Cardiac muscle cell (in vitro differentiated cells and primary cell): ENCODE measurements around the gene CAMSAP1. TPM values are rescaled to one million over a fixed set of nuclear protein-coding genes. Genes with fewer than 3 reads are reported as not detected.

Experiments
- DNase-seq, 2 donors: peaks; one replicate each; pipeline versions ENCODE4 v3.0.0 to v3.0.0-alpha.2; 2010 to 2017; ENCODE audit warnings: low read depth in 1 of 2, low spot score in 1 of 2
- H3K27ac ChIP-seq: fragments of 200-600 bp; sonication (generic); 2 replicates; pipeline ENCODE4 v1.5.1; 2016
- H3K27me3 ChIP-seq: fragments of 200-600 bp; sonication (generic); 2 replicates; pipeline ENCODE4 v1.6.0; 2016; ENCODE audit warnings: control low read depth
- H3K36me3 ChIP-seq: fragments of 200-600 bp; sonication (generic); 2 replicates; pipeline ENCODE4 v1.5.1; 2016; ENCODE audit warnings: control low read depth
- H3K4me1 ChIP-seq: fragments of 200-600 bp; sonication (generic); 2 replicates; pipeline ENCODE4 v1.8.1; 2017; ENCODE audit warnings: low read depth, mild to moderate bottlenecking, mixed run types
- H3K4me3 ChIP-seq: fragments of 200-600 bp; sonication (generic); 2 replicates; pipeline ENCODE4 v1.5.1; 2016; ENCODE audit warnings: mild to moderate bottlenecking
- H3K9me3 ChIP-seq: fragments of 200-600 bp; sonication (generic); 2 replicates; pipeline ENCODE4 v1.5.1; 2017; ENCODE audit warnings: low read depth, mild to moderate bottlenecking, control low read depth
- polyA plus RNA-seq: library from polyadenylated mRNA; unstranded; fragments of >200 nt; fragmentation: Nextera tagmentation; extraction: Ambion mirVana; gene quantifications from 2 replicates; pipeline ENCODE4 v1.2.1, GENCODE V29; 2016
- total RNA-seq: library from RNA; depleted of rRNA; stranded (reverse); fragments of >200 nt; gene quantifications from 2 replicates; pipeline ENCODE4 v1.2.3, GENCODE V29; 2016
- TF ChIP-seq, protein P1 (sequence below): IDR thresholded peaks from 2 replicates; pipeline ENCODE4 v1.5.1; 2012; ENCODE audit warnings: low read depth, mild to moderate bottlenecking, low read length

The CAMSAP1 gene
- total and polyA plus RNA-seq, 2 experiments from 2014 or later: 7.8 to 64.1 TPM

DNA sequence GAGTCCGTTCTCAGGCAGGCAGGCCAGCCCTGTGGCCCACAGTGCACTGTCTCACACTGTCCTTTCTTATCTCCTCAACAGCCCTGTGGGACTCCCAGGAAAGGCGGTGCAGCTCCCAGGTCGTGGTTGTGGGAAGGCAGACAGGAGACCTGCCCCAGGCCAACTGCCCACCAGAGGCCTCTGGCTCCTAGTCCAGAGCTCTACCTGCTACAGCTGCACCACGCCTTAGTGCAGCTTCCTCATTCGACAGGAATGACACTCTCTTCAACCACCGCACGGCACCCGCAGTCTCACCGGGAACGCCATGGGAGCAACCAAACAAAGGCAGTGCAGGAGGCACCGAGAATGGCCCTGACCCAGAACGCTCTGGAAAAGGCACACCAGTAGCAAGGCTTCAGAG is 25.3 kb downstream of the CAMSAP1 start:
- no peaks in the 10 kb centered on the region for H3K27me3 ChIP-seq
- H3K9me3 ChIP-seq: no peaks in the 10 kb centered on the region
- TF ChIP-seq, protein P1, sequence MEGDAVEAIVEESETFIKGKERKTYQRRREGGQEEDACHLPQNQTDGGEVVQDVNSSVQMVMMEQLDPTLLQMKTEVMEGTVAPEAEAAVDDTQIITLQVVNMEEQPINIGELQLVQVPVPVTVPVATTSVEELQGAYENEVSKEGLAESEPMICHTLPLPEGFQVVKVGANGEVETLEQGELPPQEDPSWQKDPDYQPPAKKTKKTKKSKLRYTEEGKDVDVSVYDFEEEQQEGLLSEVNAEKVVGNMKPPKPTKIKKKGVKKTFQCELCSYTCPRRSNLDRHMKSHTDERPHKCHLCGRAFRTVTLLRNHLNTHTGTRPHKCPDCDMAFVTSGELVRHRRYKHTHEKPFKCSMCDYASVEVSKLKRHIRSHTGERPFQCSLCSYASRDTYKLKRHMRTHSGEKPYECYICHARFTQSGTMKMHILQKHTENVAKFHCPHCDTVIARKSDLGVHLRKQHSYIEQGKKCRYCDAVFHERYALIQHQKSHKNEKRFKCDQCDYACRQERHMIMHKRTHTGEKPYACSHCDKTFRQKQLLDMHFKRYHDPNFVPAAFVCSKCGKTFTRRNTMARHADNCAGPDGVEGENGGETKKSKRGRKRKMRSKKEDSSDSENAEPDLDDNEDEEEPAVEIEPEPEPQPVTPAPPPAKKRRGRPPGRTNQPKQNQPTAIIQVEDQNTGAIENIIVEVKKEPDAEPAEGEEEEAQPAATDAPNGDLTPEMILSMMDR: no peak
- no peak overlapping the region for H3K27ac ChIP-seq
- peaks cover 5% of the 10 kb centered on the region for H3K4me1 ChIP-seq
- H3K4me3 ChIP-seq: no peak overlapping the region
- DNase-seq: no peak
- no peaks in the 10 kb centered on the region for H3K36me3 ChIP-seq

DNA sequence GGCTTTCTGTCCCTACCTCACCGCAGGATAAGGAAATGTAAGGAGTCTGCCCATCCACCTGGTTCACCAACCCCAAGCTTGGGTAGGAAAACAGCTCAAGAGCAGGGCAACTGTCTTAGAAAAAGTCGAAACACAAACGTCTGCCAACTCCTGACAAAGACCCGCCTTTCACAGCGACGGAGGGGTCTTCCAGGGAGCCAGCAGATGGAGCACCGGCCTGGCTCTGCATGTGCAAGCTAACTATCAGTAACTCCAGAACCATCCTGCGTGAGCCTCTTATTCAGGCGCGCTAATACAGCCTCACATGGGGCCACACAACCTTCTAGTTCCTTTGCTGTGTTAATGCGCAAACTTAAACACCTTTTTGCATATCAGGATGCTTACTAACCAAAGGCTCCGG is 26.9 kb downstream of the CAMSAP1 start:
- H3K27me3 ChIP-seq: no peaks in the 10 kb centered on the region
- no peak overlapping the region for H3K4me3 ChIP-seq
- TF ChIP-seq, protein P1: no peak
- H3K9me3 ChIP-seq: no peaks in the 10 kb centered on the region
- H3K4me1 ChIP-seq: no peaks in the 10 kb centered on the region
- H3K27ac ChIP-seq: no peak overlapping the region
- no peak for DNase-seq
- H3K36me3 ChIP-seq: no peaks in the 10 kb centered on the region

DNA sequence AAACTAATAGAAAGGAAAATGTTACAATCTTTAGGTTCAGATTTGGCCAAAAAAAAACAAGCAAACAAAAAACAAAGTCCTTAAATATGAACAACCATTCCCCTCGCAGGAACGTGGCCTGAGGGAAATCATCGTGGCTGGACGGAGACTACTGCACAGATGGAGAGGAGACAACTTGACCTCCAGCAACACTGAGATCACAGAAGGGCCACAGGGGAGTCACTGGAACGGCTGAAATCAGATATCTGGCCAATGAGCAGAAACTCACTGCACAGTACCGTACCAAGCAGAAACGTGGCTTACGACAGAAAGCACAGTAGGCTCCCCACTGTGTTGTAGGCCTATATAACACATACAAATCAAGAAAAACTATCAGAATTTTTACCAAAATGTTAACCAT is 27.7 kb downstream of the CAMSAP1 start:
- no peaks in the 10 kb centered on the region for H3K36me3 ChIP-seq
- H3K9me3 ChIP-seq: no peaks in the 10 kb centered on the region
- no peak for DNase-seq
- H3K4me3 ChIP-seq: no peak overlapping the region
- no peaks in the 10 kb centered on the region for H3K4me1 ChIP-seq
- no peaks in the 10 kb centered on the region for H3K27me3 ChIP-seq
- no peak overlapping the region for H3K27ac ChIP-seq
- TF ChIP-seq, protein P1: no peak

DNA sequence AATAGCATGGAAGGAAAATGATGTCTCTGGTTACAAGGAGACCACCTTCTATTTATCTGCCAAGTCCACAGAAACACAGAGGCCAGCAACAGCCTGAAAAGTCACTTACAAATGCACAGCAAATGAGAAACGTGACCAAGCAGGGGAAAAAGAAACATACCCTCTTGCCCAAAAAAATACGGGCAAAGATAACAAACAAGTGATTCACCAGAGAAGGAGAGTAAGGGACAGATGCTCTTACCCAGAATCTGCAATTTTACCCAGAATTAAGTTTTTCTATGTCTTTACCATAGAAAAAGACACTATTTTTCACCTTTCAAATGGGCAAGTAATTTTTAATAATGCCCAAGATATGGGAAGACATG is 28.1 kb downstream of the CAMSAP1 start:
- H3K9me3 ChIP-seq: no peaks in the 10 kb centered on the region
- TF ChIP-seq, protein P1: no peak
- no peak overlapping the region for H3K4me3 ChIP-seq
- no peaks in the 10 kb centered on the region for H3K36me3 ChIP-seq
- no peak overlapping the region for H3K27ac ChIP-seq
- DNase-seq: peak in 1 of 2 donors; percentile 25
- H3K27me3 ChIP-seq: no peaks in the 10 kb centered on the region
- H3K4me1 ChIP-seq: no peaks in the 10 kb centered on the region

DNA sequence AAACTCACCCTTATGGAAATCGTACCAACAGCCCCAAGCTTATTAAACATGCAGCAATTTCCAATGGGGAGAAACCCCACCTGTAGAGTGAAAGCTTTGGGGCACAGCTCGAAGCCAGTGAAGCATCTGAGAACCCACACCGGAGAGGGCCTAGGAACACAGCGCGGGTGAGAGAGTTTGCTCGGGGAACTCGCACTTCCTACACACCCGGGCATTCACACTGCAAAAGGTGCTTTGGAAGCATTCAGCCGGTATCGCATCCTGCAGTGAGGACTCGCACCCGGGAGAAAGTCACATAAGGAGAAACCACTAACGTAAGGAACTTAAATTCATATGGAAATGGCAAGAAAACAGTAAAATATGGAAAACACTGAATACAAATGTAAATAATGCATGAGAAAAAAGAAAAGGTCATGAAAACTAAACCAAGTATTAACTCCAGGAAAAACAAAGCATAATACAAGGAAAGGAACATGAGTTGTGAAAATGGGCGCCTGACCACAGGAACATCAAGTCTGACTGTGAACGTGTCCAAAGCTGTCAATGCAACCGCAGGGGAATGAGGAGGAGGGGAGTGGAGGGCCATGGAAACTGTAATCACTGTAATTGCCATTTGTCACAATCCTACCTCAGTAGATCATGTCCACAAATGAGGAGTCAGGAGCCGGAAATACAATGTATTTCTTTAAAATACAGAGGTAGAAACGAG is 28.7 kb downstream of the CAMSAP1 start:
- Histone ChIP-seq H3K36me3 (no peaks in the 10 kb centered on the region), H3K4me3 (no peak overlapping the region), H3K27ac (no peak overlapping the region), H3K9me3 (no peaks in the 10 kb centered on the region), H3K4me1 (no peaks in the 10 kb centered on the region), H3K27me3 (no peaks in the 10 kb centered on the region)
- DNase-seq: no peak
- TF ChIP-seq, protein P1: no peak
